ENCODE results near the gene NLRC3.
"Not testable (repeated sequence)": the region's sequence is repeated elsewhere in the genome, so short reads cannot be mapped to it uniquely, and the experiment has no call there.

Gene NLRC3

GRCh38 chr16:3577302-3577752, at the start of gene NLRC3:
NLRC3 (minus strand) TSS chr16:3577403; CDS start chr16:3565036, 12,367 bp downstream.
- no peak for DNase-seq

GRCh38 chr16:3625911-3626732, 48.9 kb upstream of the NLRC3 start:
- DNase-seq = no peak

- DNase-seq = no peak
Measured at GRCh38 chr16:3625331-3625730, 48.1 kb upstream of the NLRC3 start.

GRCh38 chr16:3623642-3624041, 46.4 kb upstream of the NLRC3 start:
- DNase-seq = no peak

- no peak for DNase-seq
Measured at GRCh38 chr16:3618769-3619141, 41.6 kb upstream of the NLRC3 start.

GRCh38 chr16:3612510-3613466, 35.6 kb upstream of the NLRC3 start:
- DNase-seq = no peak

GRCh38 chr16:3611146-3611975, 34.2 kb upstream of the NLRC3 start, which contains the start of gene SLX4:
SLX4 (minus strand) TSS chr16:3611606; CDS start chr16:3608964, 2,642 bp downstream.
- peak in 55 of 56 donors; percentile 17 to 89 (median 69) for DNase-seq

- DNase-seq = no peak
Measured at GRCh38 chr16:3610698-3611145, 33.5 kb upstream of the NLRC3 start.

- DNase-seq = no peak
Measured at GRCh38 chr16:3609895-3610697, 32.9 kb upstream of the NLRC3 start.

- DNase-seq = not testable (repeated sequence)
Measured at GRCh38 chr16:3608976-3609375, 31.8 kb upstream of the NLRC3 start.

GRCh38 chr16:3608069-3608468, 30.9 kb upstream of the NLRC3 start:
- DNase-seq = no peak

GRCh38 chr16:3607634-3608033, 30.4 kb upstream of the NLRC3 start:
- no peak for DNase-seq

- no peak for DNase-seq
Measured at GRCh38 chr16:3607161-3607560, 30.0 kb upstream of the NLRC3 start.

- DNase-seq = no peak
Measured at GRCh38 chr16:3606441-3606840, 29.2 kb upstream of the NLRC3 start.

GRCh38 chr16:3602320-3602653, 25.1 kb upstream of the NLRC3 start:
- no peak for DNase-seq

GRCh38 chr16:3601614-3602319, 24.6 kb upstream of the NLRC3 start:
- no peak for DNase-seq

- no peak for DNase-seq
Measured at GRCh38 chr16:3599922-3600321, 22.7 kb upstream of the NLRC3 start.

GRCh38 chr16:3599121-3599520, 21.9 kb upstream of the NLRC3 start:
- no peak for DNase-seq

- no peak for DNase-seq
Measured at GRCh38 chr16:3598236-3598635, 21.0 kb upstream of the NLRC3 start.

GRCh38 chr16:3597676-3598075, 20.5 kb upstream of the NLRC3 start:
- DNase-seq = no peak
